GM18517 (cell line): ENCODE measurements around the gene CPA2.
"Not testable (repeated sequence)": the region's sequence is repeated elsewhere in the genome, so short reads cannot be mapped to it uniquely, and the experiment has no call there.

Source experiments
- ATAC-seq: cut with Tn5 transposase; IDR thresholded peaks from one replicate; pipeline ENCODE4 v1.9.1; 2021; ENCODE audit warnings: mild to moderate bottlenecking, moderate library complexity; ENCODE audit not compliant: unreplicated experiment

The CPA2 gene

GRCh38 chr7:130266258-130266960 is at the start of gene CPA2:
Gene CPA2, plus strand, starts transcription at chr7:130266863. Its CDS starts 19 bp downstream, at chr7:130266882.
- no peak for ATAC-seq

- no peak for ATAC-seq
These were observed 47.6 kb upstream of the CPA2 start for GRCh38 chr7:130218806-130219620.

GRCh38 chr7:130219871-130220270 is 46.8 kb upstream of the CPA2 start:
- ATAC-seq: no peak

DNA sequence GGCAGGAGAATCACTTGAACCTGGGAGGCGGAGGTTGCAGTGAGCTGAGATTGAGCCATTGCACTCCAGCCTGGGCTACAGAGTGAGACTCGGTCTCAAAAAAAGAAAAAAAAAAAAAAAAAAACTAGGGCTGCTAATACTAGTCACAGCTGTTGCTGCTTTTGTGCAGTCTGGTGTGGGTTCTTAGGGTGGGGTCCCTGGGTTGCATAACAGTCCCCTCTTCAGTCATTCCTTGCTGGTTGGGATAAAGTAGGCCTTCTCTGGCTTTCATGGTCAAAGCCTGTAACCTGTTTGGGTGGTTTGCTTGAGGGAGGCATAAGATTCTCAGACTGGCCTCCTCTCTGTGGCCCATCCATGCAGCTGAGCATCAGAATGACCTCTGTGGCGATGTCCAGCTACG is 44.9 kb upstream of the CPA2 start:
- ATAC-seq: no peak

GRCh38 chr7:130223646-130224045 is 43.0 kb upstream of the CPA2 start:
- ATAC-seq: no peak

- ATAC-seq: no peak
These were observed 42.5 kb upstream of the CPA2 start for GRCh38 chr7:130224210-130224609.

DNA sequence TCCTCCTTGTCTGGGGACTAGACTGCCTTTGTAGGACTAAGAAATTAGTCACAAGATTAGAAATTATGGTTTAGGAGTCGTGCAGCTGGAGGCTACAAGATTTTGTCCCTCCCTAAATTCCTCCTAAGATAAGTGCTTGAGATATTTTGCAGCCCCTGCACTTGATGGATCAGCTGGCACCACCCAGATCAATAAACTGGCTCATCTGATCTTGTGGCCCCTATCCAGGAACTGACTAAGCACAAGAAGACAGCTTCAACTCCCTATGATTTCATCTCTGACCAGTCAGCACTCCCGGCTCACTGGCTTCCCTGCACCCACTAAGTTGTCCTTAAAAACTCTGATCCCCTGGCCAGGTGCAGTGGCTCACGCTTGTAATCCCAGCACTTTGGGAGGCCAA is 41.7 kb upstream of the CPA2 start:
- ATAC-seq: not testable (repeated sequence)

DNA sequence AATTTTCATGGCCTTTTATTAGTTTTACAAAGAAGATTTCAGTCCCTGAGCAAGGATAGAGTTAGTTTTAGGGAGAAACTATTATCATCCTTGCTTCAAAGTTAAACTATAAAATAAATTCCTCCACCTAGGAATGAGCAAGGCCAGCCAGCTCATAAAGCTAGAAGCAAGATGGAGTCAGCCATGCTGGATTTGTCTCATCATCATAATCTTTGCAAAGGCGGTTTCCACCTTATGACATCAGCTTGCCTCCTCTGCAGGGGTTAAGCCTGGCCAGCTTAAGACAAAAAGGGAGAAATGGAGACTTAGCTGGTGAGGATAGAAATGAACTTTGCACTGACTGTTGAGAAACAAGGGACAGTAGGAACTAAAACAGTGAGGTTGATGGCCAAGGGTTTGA is 40.3 kb upstream of the CPA2 start:
- no peak for ATAC-seq

DNA sequence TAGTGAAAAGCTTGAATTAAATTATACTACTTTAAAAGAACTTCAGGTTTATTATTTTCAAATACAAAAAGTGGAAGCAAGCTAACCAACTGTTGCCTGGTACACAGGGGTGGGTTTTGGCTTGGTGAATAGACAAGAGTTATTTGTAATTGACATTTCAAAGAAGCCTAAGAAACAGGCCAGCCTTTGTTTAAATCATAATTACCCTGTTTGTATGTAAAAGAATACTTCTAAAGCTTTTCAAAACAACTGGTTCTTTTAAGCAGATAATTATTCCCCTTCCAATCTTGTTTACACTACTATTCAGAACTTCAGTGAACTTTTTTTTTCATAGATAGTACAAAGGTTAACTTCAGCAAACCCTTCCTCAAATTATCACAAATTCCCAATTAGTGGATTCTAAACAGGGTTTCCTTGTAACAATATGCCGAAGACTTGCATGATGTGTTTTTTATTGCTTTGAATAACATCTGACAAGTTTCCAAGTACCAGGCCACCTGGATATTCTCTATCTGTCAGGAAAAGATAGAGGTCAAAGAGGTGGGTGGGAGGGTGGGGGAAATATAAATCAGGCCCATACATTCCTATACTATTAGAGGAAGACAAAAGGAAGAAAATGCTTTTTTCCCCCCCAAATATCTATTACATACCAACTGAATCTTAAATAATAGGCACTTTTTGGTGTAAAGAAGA is 38.6 kb upstream of the CPA2 start:
- ATAC-seq: no peak

GRCh38 chr7:130228840-130229502 is 37.7 kb upstream of the CPA2 start:
- ATAC-seq: no peak

DNA sequence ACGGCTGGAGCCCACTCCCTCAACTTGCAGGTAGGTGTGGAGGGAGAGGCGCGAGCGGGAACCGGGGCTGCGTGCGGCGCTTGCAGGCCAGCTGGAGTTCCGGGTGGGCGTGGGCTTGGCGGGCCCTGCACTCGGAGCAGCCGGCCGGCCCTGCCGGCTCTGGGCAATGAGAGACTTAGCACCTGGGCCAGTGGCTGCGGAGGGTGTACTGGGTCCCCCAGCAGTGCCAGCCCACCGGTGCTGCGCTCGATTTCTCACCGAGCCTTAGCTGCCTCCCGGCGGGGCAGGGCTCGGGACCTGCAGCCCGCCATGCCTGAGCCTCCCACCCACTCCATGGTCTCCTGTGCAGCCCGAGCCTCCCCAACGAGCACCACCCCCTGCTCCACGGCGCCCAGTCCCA is 36.7 kb upstream of the CPA2 start:
- not testable (repeated sequence) for ATAC-seq

DNA sequence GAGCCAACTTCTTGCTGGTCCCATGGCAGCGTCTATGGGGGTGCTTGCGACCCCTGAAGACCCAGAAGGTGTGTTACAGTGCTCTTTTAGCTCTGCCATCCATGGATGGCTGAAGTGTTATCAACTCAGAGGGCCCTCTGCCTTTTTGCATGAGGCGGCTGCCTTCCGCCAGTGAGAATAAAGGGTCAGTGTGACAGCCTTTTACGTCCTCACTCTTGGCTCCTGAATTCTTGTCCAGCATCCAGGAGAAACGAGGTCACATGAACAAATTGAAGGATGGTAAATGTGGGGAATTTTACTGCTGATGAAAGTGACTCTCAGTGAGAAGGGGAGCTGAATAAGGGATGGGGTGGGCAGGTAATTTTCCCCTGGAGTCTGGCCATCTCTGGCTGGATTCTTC is 34.9 kb upstream of the CPA2 start:
- no peak for ATAC-seq

GRCh38 chr7:130232209-130232608 is 34.5 kb upstream of the CPA2 start:
- no peak for ATAC-seq

- no peak for ATAC-seq
These were observed 32.6 kb upstream of the CPA2 start for GRCh38 chr7:130234078-130234477.

- ATAC-seq: not testable (repeated sequence)
These were observed 30.3 kb upstream of the CPA2 start for GRCh38 chr7:130236361-130236760.

DNA sequence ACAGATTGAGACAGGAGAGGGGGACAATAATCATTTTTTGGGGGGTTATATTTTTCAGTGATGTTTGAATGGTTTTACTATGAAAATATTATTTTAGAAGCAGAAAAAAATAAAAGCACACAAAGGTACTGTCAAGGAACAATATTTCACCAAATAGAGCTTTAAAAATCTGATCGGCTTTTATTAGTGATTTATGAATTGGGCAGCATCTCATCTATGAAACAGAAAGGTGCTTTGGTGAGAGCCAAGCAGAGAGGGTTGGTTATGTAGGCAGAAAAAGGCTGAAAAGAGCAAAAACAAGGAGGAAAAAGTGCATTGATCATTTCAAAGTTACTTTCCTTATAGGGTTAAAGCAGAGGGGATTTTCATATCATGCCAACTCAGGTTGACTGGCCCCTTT is 26.4 kb upstream of the CPA2 start:
- no peak for ATAC-seq

DNA sequence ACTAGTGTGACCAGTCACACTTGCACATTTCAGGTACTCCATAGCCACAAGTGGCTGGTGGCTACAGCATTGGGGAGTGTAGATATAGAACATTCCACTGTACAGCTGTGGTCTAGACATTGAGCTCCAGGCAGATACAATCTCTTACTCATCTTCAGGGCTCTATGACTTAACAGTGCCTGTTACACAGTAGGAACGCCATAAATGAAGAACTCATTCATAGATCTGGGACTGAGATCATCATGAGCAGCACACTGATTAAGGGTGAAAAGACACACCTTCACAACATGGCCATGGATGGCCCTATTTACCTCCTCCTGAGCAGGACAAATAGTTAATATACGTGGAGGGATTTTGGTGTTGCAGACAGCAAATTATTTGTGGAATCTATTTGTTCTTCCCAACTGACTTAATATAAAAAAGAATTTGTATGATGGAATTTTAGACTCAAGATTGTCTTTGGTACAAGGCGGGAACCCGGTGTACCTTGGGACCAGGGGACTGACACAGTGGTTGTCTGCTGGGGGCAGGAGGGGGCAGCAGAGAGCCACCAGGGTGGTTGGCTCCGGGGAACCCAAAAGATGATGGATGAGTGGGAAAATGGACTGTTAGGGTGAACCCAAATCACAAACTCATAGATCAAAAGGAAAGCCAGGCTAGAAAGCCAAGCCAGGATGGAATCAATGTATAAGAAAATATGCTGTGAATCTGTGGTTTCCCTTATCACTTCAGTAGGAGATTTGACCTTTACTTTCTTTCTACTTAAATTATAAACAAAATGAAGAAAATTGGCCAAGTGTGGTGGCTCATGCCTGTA is 24.3 kb upstream of the CPA2 start:
- ATAC-seq: peak; percentile 49

DNA sequence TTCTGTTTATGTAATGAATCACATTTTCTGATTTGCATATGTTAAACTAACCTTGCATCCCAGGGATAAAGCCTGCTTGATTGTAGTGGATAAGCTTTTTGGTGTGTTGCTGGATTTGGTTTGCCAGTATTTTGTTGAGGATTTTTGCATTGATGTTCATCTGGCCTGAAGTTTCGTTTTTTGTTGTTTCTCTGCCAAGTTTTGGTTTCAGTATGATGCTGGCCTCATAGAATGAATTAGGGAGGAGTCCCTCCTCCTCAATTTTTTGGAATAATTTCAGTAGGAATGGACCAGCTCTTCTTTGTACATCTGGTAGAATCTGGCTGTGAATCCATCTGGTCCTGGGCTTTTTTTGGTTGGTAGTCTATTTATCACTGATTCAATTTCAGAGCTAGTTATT is 23.2 kb upstream of the CPA2 start:
- not testable (repeated sequence) for ATAC-seq

- not testable (repeated sequence) for ATAC-seq
These were observed 20.2 kb upstream of the CPA2 start for GRCh38 chr7:130246491-130246890.

DNA sequence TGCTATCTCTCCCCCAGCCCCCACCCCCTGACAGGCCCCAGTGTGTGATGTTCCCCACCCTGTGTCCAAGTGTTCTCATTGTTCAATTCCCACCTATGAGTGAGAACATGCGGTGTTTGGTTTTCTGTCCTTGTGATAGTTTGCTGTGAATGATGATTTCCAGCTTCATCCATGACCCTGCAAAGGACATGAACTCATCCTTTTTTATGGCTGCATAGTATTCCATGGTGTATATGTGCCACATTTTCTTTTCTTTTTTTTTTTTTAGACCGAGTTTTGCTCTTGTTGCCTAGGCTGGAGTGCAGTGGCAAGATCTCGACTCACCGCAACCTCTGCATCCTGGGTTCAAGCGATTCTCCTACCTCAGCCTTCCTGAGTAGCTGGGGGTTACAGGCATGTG is 17.8 kb upstream of the CPA2 start:
- not testable (repeated sequence) for ATAC-seq
